GM21526 (cell line): ENCODE data around the gene PDK2.

Experiments used
- ATAC-seq: cut with Tn5 transposase; IDR thresholded peaks from one replicate; pipeline ENCODE4 v1.9.1; 2021; ENCODE audit warnings: moderate library complexity; ENCODE audit not compliant: unreplicated experiment, low FRiP score

The PDK2 gene

GRCh38 chr17:50076221-50076590, 18.9 kb upstream of the PDK2 start:
- no peak for ATAC-seq

- ATAC-seq, result no peak
Observed at GRCh38 chr17:50076591-50077235, 18.4 kb upstream of the PDK2 start.

- no peak for ATAC-seq
Observed at GRCh38 chr17:50078430-50078829, 16.7 kb upstream of the PDK2 start.

GRCh38 chr17:50079334-50080095, 15.6 kb upstream of the PDK2 start:
- no peak for ATAC-seq

DNA sequence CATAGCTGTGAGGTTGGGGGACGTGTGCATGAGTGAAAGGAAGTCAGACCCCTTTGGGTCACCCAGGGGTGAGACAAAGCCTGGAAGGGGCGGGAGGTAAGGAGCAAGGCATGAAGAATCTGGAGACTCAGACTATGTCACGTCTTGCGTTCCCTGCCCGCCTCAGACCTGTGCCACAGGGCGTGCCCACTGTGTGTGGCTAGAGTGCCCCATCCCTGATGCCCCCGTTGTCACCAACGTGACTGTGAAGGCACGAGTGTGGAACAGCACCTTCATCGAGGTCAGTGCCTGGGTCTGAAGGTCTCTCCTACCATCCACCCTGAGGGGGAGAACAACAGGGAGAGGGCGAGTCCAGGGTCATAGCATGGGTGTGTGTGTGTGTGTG, 15.1 kb upstream of the PDK2 start:
- no peak for ATAC-seq

DNA sequence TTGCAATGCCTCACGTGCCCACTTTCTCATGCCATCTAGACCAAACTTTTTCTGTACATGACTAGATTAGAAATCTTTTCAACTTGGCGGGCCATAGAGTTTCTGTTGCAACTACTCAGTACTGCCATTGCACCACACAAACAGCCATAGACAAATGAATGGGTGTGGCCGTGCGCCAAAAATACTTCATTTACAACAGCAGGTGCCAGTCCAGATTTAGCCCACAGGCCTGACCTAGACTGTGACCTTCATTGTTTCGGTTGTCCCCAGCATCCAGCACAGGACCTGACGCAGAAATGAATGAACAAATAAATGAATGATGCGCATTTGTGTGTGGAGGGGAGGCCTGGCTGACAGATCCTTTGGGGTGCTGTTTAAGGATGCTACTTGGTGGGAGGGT, 14.3 kb upstream of the PDK2 start:
- ATAC-seq, result no peak

- ATAC-seq, result no peak
Observed at GRCh38 chr17:50081757-50082156, 13.4 kb upstream of the PDK2 start.

GRCh38 chr17:50087246-50087911, 7.8 kb upstream of the PDK2 start:
- no peak for ATAC-seq

- no peak for ATAC-seq
Observed at GRCh38 chr17:50087912-50088405, 7.2 kb upstream of the PDK2 start.

GRCh38 chr17:50088952-50089825, 6.0 kb upstream of the PDK2 start:
- ATAC-seq, result no peak

DNA sequence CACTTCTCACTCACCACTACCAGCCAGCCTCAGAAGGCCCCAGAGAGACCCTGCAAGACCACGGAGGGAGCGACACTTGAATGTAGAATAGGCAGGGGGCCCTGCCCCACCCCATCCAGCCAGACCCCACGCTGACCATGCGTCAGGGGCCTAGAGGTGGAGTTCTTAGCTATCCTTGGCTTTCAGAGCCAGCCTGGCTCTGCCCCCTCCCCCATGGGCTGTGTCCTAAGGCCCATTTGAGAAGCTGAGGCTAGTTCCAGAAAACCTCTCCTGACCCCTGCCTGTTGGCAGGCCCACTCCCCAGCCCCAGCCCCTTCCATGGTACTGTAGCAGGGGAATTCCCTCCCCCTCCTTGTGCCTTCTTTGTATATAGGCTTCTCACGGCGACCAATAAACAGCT, 5.1 kb upstream of the PDK2 start:
- no peak for ATAC-seq

- no peak for ATAC-seq
Observed at GRCh38 chr17:50090971-50091917, 3.9 kb upstream of the PDK2 start.

DNA sequence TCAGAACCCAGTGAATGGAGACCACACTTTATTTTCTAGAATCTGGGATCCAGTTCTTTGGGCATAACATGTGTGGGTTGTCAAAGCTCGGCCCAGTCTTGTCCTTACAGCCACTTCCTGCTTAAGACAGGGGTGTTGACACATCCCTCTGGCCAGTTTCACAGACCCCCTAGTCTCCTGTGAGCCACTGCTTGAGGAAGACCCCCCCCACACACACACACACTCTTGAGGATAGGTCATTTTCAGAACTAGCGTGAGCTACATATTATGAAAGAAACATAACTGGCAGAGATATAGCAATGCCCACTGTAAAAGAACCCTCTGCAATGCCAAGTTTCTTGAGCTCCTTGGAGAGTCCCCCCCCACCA, 3.2 kb upstream of the PDK2 start:
- ATAC-seq, result no peak

DNA sequence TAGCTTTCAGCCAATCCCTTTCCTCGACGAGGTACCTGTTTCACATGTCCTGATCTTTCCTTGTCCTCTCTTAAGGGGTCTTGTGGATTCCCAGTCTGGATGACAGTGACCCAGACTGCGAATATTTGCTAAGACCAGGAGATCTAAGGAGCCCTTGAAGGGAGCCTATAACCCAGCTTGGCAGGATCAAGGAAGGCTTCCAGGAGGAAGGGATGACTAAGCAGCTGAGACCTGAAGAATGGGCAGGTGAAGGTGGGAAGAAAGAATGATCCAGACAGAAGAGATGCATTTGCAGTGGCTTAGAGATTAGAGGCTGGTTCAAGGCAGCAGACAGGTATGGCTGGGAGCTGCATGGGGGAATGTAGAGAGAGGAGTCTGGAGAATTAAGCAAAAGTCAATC, 1.9 kb upstream of the PDK2 start:
- ATAC-seq, result no peak

DNA sequence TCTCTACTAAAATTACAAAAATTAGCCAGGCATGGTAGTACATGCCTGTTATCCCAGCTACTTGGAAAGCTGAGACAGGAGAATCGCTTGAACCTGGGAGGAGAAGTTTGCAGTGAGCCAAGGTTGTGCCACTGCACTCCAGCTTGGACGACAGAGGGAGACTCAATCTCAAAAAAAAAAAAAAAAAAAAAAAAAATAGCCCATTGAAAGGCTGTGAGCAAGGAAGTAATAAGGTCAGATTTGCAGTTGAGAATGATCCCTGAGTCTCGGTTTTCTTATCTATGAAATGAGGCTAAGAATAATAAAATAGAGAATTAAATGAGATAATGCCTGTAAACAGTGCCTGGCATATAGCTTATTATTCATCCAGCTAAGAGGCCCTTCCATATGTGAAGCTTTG, 1.3 kb upstream of the PDK2 start:
- ATAC-seq, result no peak

- ATAC-seq, result no peak
Observed at GRCh38 chr17:50094243-50094752, 853 bp upstream of the PDK2 start.

- no peak for ATAC-seq
Observed at GRCh38 chr17:50095626-50096037, 481 bp downstream of the PDK2 start.

GRCh38 chr17:50096092-50096491, 941 bp downstream of the PDK2 start:
- no peak for ATAC-seq

GRCh38 chr17:50096758-50097157, 1.6 kb downstream of the PDK2 start:
- ATAC-seq, result no peak

GRCh38 chr17:50097455-50097854, 2.3 kb downstream of the PDK2 start:
- no peak for ATAC-seq
